SK-N-MC (cell line): Measurements from ENCODE around the gene ADCY5.

Source experiments
- EZH2 ChIP-seq: fragments of 200-600 bp; sonication (generic); IDR thresholded peaks from one replicate; pipeline ENCODE4 v1.6.1; 2017; ENCODE audit warnings: antibody characterized with exemption
- POLR2AphosphoS5 ChIP-seq: IDR thresholded peaks from 2 replicates; pipeline ENCODE4 v1.6.1; 2012; ENCODE audit warnings: mild to moderate bottlenecking, low read depth, low read length, borderline replicate concordance

- TF ChIP-seq POLR2AphosphoS5 (no peak), EZH2 (no peak)
Observed at GRCh38 chr3:123420416-123420968, 28.4 kb downstream of the ADCY5 start.
